ENCODE measurements around the gene KLK7.

Gene KLK7

DNA sequence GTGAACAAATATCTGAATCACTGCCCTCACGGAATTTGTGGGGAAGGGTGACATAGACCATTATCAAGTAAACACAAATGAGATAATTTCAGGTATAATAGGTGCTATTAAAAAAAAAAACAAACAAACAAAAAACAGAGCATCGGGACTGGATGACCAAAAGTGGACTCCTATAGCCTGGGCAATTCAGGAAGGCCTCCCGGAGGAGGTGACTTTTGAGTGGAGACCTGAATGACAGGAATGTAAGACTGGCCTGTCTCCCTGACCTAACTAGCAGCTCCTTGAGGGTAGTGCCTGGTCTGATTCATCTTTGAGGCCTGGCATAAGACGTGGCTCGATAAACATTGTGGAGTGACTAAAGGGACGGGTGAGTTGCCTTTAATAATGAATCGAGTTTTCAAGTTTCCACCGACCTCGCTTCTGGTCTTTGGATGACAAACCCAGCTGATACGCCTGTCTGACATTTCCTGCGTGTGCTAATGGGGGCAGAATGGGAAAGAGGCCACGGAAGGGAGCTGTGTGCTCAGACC is 29.0 kb upstream of the KLK7 start:
- no peaks in the 10 kb centered on the region for H3K79me2 ChIP-seq (ENCODE audit: insufficient read depth, low read length)
- H4K20me1 ChIP-seq (ENCODE audit: insufficient read depth, low read length) = no peaks in the 10 kb centered on the region
- no peak overlapping the region for H3K9ac ChIP-seq (ENCODE audit: low read depth, low read length)
- no peak overlapping the region for H3K4me3 ChIP-seq (ENCODE audit: low read depth in 1 of 2, low read length in 2 of 2)
- TF ChIP-seq, protein P1, sequence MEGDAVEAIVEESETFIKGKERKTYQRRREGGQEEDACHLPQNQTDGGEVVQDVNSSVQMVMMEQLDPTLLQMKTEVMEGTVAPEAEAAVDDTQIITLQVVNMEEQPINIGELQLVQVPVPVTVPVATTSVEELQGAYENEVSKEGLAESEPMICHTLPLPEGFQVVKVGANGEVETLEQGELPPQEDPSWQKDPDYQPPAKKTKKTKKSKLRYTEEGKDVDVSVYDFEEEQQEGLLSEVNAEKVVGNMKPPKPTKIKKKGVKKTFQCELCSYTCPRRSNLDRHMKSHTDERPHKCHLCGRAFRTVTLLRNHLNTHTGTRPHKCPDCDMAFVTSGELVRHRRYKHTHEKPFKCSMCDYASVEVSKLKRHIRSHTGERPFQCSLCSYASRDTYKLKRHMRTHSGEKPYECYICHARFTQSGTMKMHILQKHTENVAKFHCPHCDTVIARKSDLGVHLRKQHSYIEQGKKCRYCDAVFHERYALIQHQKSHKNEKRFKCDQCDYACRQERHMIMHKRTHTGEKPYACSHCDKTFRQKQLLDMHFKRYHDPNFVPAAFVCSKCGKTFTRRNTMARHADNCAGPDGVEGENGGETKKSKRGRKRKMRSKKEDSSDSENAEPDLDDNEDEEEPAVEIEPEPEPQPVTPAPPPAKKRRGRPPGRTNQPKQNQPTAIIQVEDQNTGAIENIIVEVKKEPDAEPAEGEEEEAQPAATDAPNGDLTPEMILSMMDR (IDR thresholded peaks at IDR 0.05; ENCODE audit: borderline replicate concordance, extremely low read depth, low read length, poor library complexity, severe bottlenecking) = no peak
- TF ChIP-seq EZH2 (IDR thresholded peaks at IDR 0.05; ENCODE audit: borderline replicate concordance, low read depth, low read length, severe bottlenecking) = no peak
- no peaks in the 10 kb centered on the region for H3K27me3 ChIP-seq (ENCODE audit: insufficient read depth, low read length, poor library complexity)
- no peaks in the 10 kb centered on the region for H3K4me1 ChIP-seq (ENCODE audit: insufficient read depth, low read length)
- ATAC-seq (ENCODE audit: insufficient read depth, low read depth) (no peak), DNase-seq (no peak)
- no peak overlapping the region for H3K27ac ChIP-seq (ENCODE audit: low read length)
- no peak overlapping the region for H2AFZ ChIP-seq (ENCODE audit: low read depth, low read length)
- H3K9me3 ChIP-seq (ENCODE audit: insufficient read depth, low read length, severe bottlenecking) = no peaks in the 10 kb centered on the region
- no peaks in the 10 kb centered on the region for H3K36me3 ChIP-seq (ENCODE audit: insufficient read depth, low read length)
- H3K4me2 ChIP-seq (ENCODE audit: insufficient read depth, low read length) = no peak overlapping the region

DNA sequence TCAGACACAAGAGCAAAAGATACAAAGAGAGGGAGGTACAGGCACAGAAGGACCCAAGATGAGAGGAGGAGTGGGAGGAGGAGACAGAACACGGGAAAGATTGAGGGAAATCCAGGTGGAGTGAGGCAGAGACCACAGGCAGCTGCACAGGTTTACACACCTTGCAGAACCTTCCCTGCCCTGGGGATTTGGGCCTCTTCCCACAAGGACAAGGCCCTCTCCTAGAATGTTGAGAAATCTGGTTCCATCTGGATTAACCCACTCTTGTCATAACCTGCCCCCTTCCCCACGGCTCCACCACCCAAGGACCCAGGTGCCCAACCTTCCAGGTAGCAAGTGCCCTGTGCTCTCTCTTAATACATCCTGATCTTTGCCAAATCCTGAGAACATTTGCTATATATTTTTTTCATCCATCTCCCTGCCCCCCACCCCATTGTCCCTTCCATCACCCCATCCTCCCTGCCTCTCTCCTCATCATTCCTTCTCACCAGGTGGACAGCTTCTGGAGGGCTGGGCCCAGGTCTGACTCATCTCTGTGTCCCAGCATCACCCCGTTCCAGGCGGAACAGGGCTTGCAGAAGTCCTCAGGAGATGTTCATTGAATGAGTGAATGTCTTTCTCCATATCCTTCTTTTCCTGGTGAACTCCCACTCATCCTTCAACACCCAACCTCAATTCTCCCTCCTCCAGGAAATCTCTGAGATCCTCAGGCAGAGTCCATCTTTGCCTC is 26.5 kb upstream of the KLK7 start:
- no peak for DNase-seq
- no peak overlapping the region for H3K4me3 ChIP-seq (ENCODE audit: low read depth in 1 of 2, low read length in 2 of 2)
- H4K20me1 ChIP-seq (ENCODE audit: insufficient read depth, low read length) = no peaks in the 10 kb centered on the region
- no peak for ATAC-seq (ENCODE audit: insufficient read depth, low read depth)
- no peak overlapping the region for H2AFZ ChIP-seq (ENCODE audit: low read depth, low read length)
- no peak overlapping the region for H3K27ac ChIP-seq (ENCODE audit: low read length)
- H3K4me2 ChIP-seq (ENCODE audit: insufficient read depth, low read length) = no peak overlapping the region
- no peaks in the 10 kb centered on the region for H3K36me3 ChIP-seq (ENCODE audit: insufficient read depth, low read length)
- H3K79me2 ChIP-seq (ENCODE audit: insufficient read depth, low read length) = no peaks in the 10 kb centered on the region
- no peaks in the 10 kb centered on the region for H3K9me3 ChIP-seq (ENCODE audit: insufficient read depth, low read length, severe bottlenecking)
- H3K27me3 ChIP-seq (ENCODE audit: insufficient read depth, low read length, poor library complexity) = no peaks in the 10 kb centered on the region
- H3K4me1 ChIP-seq (ENCODE audit: insufficient read depth, low read length) = no peaks in the 10 kb centered on the region
- TF ChIP-seq, protein P1 (IDR thresholded peaks at IDR 0.05; ENCODE audit: borderline replicate concordance, extremely low read depth, low read length, poor library complexity, severe bottlenecking) = no peak
- TF ChIP-seq EZH2 (IDR thresholded peaks at IDR 0.05; ENCODE audit: borderline replicate concordance, low read depth, low read length, severe bottlenecking) = no peak
- no peak overlapping the region for H3K9ac ChIP-seq (ENCODE audit: low read depth, low read length)

DNA sequence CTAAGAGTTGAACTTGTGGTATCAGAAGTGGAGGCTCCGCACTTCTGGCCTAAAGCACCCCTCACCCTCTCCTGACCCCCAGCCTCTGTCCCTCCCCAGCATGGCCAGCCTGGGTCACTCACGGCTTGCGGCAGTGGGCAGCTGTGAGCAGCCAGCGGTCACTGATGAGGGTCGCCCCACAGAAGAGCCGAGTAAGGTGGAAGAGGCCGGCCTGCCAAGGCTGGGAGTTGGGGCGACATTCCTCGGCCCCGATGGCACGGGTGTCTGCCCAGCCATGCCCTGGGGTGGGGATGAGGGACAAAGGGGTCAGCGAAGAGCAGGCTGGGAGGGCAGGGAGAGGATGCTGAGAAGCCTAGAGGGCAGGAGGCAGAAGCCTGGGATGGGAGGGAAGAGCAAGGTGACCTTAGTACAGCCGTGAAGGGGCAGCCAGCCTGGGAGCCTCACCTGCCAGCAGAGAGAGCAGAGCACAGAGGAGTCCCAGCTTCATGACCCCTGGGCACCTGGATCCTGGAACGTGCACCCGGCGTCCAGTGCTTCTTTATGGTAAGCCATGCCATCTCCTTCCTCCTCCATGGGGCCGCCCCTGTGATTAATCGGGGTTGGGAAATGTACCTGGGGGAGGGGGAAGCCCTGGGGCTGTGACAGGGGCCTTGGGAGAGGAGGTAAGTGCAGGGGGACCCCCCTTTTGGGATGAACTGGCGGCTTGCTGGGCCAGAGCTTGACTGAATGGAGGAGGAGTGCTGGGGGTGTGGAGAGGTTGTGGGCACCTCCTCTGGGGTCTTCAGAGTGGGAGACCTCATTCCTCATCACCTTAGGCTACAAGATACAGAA is 25.6 kb upstream of the KLK7 start:
- Histone ChIP-seq H3K27me3 (ENCODE audit: insufficient read depth, low read length, poor library complexity) (no peaks in the 10 kb centered on the region), H3K27ac (ENCODE audit: low read length) (no peak overlapping the region), H3K9me3 (ENCODE audit: insufficient read depth, low read length, severe bottlenecking) (no peaks in the 10 kb centered on the region), H3K9ac (ENCODE audit: low read depth, low read length) (no peak overlapping the region), H3K36me3 (ENCODE audit: insufficient read depth, low read length) (no peaks in the 10 kb centered on the region), H3K4me1 (ENCODE audit: insufficient read depth, low read length) (no peaks in the 10 kb centered on the region), H3K79me2 (ENCODE audit: insufficient read depth, low read length) (no peaks in the 10 kb centered on the region), H3K4me2 (ENCODE audit: insufficient read depth, low read length) (no peak overlapping the region), H3K4me3 (ENCODE audit: low read depth in 1 of 2, low read length in 2 of 2) (no peak overlapping the region), H2AFZ (ENCODE audit: low read depth, low read length) (no peak overlapping the region), H4K20me1 (ENCODE audit: insufficient read depth, low read length) (no peaks in the 10 kb centered on the region)
- DNase-seq = no peak
- TF ChIP-seq, protein P1 (IDR thresholded peaks at IDR 0.05; ENCODE audit: borderline replicate concordance, extremely low read depth, low read length, poor library complexity, severe bottlenecking) = no peak
- TF ChIP-seq EZH2 (IDR thresholded peaks at IDR 0.05; ENCODE audit: borderline replicate concordance, low read depth, low read length, severe bottlenecking) = no peak
- ATAC-seq (ENCODE audit: insufficient read depth, low read depth) = no peak

Measured in DND-41 (cell line).